ENCODE results near the gene ANKS4B. TPM values are rescaled to one million over a fixed set of nuclear protein-coding genes. Genes with fewer than 3 reads are reported as not detected.
"Not testable (repeated sequence)": the region's sequence is repeated elsewhere in the genome, so short reads cannot be mapped to it uniquely, and the experiment has no call there.

Gene ANKS4B
- total RNA-seq, 4 donors from 2014 or later: not detected

DNA sequence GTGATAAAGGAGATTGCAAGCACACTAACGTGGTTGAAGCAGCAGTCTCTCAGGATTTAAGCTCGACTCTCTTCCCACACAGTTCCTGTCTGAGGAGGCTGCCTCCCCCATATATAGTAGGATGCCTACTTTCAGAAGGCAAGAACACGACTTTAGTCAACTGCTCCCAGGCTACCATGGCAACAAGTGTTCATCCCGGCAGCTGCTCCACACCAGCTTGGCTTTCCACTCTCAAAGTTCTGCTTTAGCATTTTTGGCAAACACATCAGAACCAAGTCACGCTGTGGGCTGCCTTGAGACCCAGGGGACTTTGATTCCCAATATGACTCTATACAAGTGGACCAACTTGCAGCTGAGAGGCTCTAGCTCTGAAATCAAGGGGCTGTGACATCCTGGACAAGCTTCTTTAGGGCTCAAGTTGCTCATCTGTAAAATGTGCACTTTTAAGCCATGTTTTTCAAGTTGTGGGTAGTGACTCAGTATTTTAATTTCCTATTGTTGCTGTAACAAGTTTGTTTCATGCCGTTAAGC is 38.7 kb upstream of the ANKS4B start:
- Histone ChIP-seq H3K27me3 (peaks cover 0 to 29% (median 0%) of the 10 kb centered on the region in 4 donors), H3K9me3 (peaks cover 0 to 5% (median 0%) of the 10 kb centered on the region in 3 donors), H3K27ac (no peak overlapping the region), H3K36me3 (no peaks in the 10 kb centered on the region), H3K4me3 (no peak overlapping the region), H3K4me1 (no peaks in the 10 kb centered on the region)
- no peak for DNase-seq
- intact Hi-C loops (cut with DNase I): loop anchor here (10.0 kb wide), 1 partner anchor 80 kb away; the partner anchor contains the start of gene CRYM
- TF ChIP-seq, protein P1, sequence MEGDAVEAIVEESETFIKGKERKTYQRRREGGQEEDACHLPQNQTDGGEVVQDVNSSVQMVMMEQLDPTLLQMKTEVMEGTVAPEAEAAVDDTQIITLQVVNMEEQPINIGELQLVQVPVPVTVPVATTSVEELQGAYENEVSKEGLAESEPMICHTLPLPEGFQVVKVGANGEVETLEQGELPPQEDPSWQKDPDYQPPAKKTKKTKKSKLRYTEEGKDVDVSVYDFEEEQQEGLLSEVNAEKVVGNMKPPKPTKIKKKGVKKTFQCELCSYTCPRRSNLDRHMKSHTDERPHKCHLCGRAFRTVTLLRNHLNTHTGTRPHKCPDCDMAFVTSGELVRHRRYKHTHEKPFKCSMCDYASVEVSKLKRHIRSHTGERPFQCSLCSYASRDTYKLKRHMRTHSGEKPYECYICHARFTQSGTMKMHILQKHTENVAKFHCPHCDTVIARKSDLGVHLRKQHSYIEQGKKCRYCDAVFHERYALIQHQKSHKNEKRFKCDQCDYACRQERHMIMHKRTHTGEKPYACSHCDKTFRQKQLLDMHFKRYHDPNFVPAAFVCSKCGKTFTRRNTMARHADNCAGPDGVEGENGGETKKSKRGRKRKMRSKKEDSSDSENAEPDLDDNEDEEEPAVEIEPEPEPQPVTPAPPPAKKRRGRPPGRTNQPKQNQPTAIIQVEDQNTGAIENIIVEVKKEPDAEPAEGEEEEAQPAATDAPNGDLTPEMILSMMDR (IDR thresholded peaks at IDR 0.05): no peak
- TF ChIP-seq POLR2A (IDR thresholded peaks at IDR 0.05): no peak
- WGBS, 2 donors: 38 to 40% methylated on average over 4 to 5 of the region's 6 CpGs

DNA sequence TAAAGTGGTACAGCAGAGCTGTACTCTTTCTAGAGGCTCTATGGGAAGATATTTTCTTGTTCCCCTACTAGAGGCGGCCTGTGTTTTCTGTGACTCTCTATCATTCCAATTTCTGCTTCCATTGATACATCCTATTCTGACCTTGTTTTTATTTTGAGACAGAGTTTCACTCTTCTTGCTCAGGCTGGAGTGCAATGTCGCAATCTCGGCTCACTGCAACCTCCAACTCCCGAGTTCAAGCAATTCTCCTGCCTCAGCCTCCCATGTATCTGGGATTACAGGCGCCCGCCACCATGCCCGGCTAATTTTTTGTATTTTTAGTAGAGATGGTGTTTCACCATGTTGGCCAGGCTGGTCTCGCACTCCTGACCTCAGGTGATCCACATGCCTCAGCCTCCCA is 38.2 kb upstream of the ANKS4B start:
- H3K27me3 ChIP-seq: peaks cover 0 to 33% (median 0%) of the 10 kb centered on the region in 4 donors
- not testable (repeated sequence) for H3K4me1 ChIP-seq, H3K36me3 ChIP-seq, H3K4me3 ChIP-seq, DNase-seq, H3K9me3 ChIP-seq, H3K27ac ChIP-seq
- intact Hi-C loops (cut with DNase I): loop anchor here (10.0 kb wide), 1 partner anchor 79 kb away; the partner anchor contains the start of gene CRYM
- 91 to 94% methylated on average over 8 of the region's 8 CpGs for WGBS, 2 donors

DNA sequence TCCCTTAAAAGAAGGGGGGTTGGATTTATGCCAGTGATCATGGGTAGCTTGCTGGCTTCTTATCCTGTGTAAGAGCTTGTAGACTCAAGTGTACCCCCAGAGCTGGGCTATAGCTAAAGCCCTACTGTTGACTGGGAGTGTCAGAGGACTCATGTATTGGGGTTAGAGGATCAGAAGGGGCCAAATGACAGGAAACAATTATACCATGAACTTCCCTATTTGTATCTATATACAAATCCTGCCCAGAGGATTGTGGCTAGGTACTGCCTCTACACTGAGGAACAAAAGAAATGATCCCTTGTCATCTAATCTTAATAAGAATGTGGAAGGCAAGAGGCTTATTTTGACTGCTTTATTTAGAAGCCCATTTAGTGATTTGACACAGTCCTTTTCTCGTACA is 36.4 kb upstream of the ANKS4B start:
- WGBS, 2 donors: 71 to 75% methylated on average over 1 of the region's 1 CpG
- DNase-seq: no peak
- intact Hi-C loops (cut with DNase I): loop anchor here (10.0 kb wide), 1 partner anchor 78 kb away; the partner anchor contains the start of gene CRYM

DNA sequence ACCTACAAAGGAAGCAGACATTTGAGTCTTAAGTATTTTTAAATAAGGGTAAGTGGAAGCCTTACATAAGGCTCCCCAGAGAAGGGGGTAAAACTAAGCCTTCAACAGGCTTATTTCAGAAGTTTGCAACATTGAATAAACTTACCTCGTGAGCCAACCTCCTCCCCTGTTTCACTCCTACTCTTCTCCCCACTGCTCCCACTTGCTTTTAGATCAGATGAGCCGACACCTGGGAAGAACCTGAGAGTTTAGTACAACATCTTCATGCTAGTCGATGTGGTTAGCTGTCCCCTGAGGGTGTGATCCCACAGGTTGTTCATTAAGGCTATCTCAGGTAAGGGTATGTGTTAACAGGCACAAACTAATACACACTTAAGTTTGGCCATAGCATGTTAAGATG is 35.9 kb upstream of the ANKS4B start:
- TF ChIP-seq, protein P1 (IDR thresholded peaks at IDR 0.05): no peak
- TF ChIP-seq POLR2A (IDR thresholded peaks at IDR 0.05): no peak
- WGBS, 2 donors: 71 to 81% methylated on average over 3 of the region's 3 CpGs

More for the DNA sequence above, 36.4 kb upstream of the ANKS4B start:
- H3K27ac ChIP-seq: no peak overlapping the region
- H3K27me3 ChIP-seq: peaks cover 0 to 51% (median 0%) of the 10 kb centered on the region in 4 donors
- no peak for TF ChIP-seq POLR2A (IDR thresholded peaks at IDR 0.05)
- TF ChIP-seq, protein P1 (IDR thresholded peaks at IDR 0.05): no peak
- no peaks in the 10 kb centered on the region for H3K4me1 ChIP-seq
- H3K4me3 ChIP-seq: no peak overlapping the region
- H3K36me3 ChIP-seq: no peaks in the 10 kb centered on the region
- no peaks in the 10 kb centered on the region for H3K9me3 ChIP-seq

GRCh38 chr16:21199607-21200218 is 33.8 kb upstream of the ANKS4B start:
- DNase-seq: no peak
- Histone ChIP-seq H3K27me3 (peaks cover 0 to 64% (median 0%) of the 10 kb centered on the region in 4 donors), H3K4me3 (no peak overlapping the region), H3K9me3 (no peaks in the 10 kb centered on the region), H3K27ac (no peak overlapping the region), H3K4me1 (no peaks in the 10 kb centered on the region), H3K36me3 (no peaks in the 10 kb centered on the region)
- intact Hi-C loops (cut with DNase I): loop anchor here (10.0 kb wide), 1 partner anchor 75 kb away; the partner anchor contains the start of gene CRYM
- TF ChIP-seq, protein P1 (IDR thresholded peaks at IDR 0.05): no peak
- no peak for TF ChIP-seq POLR2A (IDR thresholded peaks at IDR 0.05)
- 76 to 86% methylated on average over 5 of the region's 5 CpGs for WGBS, 2 donors

More for the DNA sequence above, 35.9 kb upstream of the ANKS4B start:
- Histone ChIP-seq H3K27ac (no peak overlapping the region), H3K36me3 (no peaks in the 10 kb centered on the region), H3K4me1 (no peaks in the 10 kb centered on the region), H3K9me3 (no peaks in the 10 kb centered on the region), H3K4me3 (no peak overlapping the region), H3K27me3 (peaks cover 0 to 56% (median 0%) of the 10 kb centered on the region in 4 donors)
- intact Hi-C loops (cut with DNase I): loop anchor here (10.0 kb wide), 1 partner anchor 77 kb away; the partner anchor contains the start of gene CRYM
- DNase-seq: no peak

Data from esophagus squamous epithelium (tissue), 5 donors.